22Rv1 (cell line): ENCODE data around the gene INCENP.

Experiments used
- ZFX ChIP-seq: fragments of 450-650 bp; IDR thresholded peaks from 2 replicates; pipeline ENCODE4 v1.6.1; 2017; ENCODE audit warnings: antibody characterized with exemption, borderline replicate concordance
- TF ChIP-seq, protein P1 (sequence below): fragments of 450-650 bp; IDR thresholded peaks from 2 replicates; pipeline ENCODE4 v1.5.1; 2017; ENCODE audit warnings: mild to moderate bottlenecking

DNA sequence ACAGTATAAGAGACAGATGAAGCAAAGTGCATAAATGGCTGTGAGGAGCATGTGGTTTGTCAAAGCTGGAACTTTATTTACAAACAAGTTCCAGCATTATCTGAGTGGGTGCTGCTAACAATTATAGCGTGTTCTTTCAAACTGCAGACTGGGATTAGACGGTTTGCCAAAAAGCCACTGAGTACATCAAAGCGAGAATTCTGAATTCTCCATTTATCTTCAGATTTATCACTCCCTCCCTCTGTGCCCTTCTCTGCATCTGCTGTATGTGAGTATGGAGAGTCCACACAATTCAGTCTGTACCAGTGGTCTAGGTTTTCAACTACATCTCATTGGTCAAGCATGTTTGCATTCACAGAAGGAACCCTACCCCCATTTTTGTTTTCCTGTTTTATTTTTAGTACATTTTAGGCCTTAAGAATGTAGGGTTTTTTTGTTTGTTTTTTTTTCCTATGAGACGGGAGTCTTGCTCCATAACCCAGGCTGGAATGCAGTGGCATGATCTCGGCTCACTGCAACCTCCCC lies 18.1 kb upstream of the INCENP start:
- TF ChIP-seq, protein P1, sequence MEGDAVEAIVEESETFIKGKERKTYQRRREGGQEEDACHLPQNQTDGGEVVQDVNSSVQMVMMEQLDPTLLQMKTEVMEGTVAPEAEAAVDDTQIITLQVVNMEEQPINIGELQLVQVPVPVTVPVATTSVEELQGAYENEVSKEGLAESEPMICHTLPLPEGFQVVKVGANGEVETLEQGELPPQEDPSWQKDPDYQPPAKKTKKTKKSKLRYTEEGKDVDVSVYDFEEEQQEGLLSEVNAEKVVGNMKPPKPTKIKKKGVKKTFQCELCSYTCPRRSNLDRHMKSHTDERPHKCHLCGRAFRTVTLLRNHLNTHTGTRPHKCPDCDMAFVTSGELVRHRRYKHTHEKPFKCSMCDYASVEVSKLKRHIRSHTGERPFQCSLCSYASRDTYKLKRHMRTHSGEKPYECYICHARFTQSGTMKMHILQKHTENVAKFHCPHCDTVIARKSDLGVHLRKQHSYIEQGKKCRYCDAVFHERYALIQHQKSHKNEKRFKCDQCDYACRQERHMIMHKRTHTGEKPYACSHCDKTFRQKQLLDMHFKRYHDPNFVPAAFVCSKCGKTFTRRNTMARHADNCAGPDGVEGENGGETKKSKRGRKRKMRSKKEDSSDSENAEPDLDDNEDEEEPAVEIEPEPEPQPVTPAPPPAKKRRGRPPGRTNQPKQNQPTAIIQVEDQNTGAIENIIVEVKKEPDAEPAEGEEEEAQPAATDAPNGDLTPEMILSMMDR: no peak
- TF ChIP-seq ZFX: no peak
